Smooth muscle cell of the coronary artery (primary cell): Measurements from ENCODE around the gene RNF41. TPM values are rescaled to one million over a fixed set of nuclear protein-coding genes. Genes with fewer than 3 reads are reported as not detected.

Experiments
- total RNA-seq: library from RNA; depleted of rRNA; stranded (reverse); fragments of >200 nt; gene quantifications from 2 replicates; pipeline ENCODE4 v1.2.3, GENCODE V29; 2014; ENCODE audit warnings: low replicate concordance

RNF41 gene
- total RNA-seq = 174 and 323 TPM in 2 replicates

DNA sequence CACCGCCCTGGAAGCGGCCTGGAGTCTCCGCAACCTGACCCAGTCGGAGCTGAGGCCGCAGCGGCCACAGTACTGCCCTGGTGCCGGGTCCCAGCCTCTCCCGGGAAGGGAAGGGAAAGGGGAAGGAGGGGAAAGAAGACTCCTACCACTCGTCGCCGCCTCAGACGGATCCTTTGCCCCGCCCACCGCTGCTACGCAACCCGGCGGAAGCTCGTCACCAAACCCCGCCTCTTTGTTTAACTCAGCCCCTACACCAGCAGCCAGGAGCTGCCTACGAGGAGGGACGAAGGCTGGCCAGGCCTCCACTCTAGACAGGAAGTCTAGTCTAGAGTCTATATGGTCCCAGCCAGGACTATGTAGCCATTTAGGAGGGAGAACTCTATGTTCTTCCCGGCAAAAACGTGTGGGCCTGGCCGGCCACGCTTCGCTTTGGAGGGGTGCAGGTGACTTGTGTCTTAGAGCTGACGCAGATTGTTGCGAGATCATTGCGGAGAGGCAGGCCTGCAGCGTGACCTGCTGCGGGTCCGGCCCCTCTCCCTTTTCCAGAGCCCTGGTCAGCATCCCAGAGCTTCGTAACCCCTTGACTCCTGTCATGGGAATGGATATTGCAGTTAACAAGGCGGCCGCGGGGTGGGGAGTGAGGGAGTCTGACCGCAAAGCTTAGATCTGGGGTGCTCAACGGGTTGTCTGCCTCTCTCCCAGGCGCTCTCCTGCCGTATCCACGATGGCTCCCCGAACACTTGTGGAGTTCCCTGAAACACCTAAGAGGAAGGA lies at the start of gene RNF41:
TSS of gene RNF41 (minus strand) at position 166 of the 774 bp plus-strand sequence. CDS start 7,875 bp downstream, outside the sequence.

DNA sequence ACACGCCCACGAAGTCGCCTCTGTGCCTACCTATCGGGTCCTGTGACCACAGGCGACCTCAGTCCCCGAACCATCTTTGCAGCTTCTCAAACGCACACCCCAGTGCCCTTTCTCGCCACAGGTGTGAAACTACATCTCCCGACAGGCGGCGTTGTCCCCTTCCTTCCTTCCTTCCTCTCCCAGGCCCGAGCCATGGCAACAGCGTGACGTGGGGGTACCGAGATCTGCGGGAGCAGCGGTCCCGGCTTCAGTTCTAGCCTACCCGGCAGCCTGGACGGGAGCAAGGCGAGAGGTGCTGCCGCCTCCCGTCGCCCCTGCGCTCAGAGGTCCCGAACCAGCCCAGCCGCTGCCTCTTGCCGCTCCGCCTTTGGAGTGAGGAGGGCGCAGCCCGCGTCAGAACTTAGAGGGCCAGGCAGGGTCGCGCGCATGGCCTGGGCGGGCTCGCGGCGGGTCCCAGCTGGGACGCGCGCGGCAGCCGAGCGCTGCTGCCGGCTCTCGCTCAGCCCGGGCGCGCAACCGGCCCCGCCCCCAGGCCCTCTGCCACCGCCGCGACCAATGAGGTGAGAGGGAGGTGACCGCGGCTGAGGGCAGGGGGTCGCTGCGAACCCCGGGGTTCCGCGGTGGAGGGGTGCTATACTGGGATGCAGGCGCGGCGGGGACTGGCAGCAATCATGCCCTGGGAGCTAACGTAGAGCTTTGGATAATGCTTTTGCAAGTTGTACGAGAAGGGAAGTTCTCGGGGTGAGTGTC lies 45.1 kb upstream of the RNF41 start, which contains the start of gene COQ10A:
TSS of gene COQ10A (plus strand) at position 250 of the 750 bp plus-strand sequence. CDS start at position 427, 177 bp downstream.

DNA sequence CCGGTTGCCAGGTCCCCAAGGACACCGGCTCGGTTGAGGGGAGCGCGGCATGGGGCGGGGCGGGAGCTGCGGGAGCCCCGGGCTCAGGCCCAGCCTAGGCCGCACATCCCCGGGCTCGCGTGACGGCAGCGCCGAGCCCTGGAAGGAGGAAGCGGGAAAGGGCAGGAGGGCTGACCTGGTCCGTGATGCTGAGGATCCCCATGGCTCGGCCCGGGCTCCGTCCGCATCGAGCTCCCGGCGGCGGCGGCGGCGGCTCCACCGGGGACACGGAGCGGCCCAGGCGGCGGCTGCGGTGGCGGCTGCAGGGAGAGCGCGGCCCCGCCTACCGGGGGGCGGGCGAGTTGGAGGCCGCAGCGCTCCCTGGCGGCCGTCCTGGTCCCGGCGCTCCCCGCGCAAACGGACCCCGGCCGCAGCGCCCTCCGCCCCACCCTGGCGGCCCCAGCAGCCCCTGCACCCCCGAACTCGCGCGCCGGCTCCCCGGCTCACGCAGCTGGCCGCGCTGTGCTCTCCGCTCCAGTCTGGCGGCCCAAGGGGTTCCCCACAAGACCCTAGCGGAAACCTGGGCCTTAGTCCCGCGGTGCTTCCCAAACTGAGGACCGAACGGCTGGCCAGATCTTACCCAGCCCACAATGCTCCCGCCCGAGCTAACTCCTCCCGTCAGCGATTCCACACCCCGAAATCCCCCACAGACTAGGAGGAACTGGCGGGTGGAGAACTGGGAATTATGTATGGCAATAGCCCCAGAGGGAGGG lies 36.5 kb upstream of the RNF41 start, which contains the start of gene ANKRD52:
TSS of gene ANKRD52 (minus strand) at position 317 of the 752 bp plus-strand sequence. CDS start at position 202, 115 bp downstream.

DNA sequence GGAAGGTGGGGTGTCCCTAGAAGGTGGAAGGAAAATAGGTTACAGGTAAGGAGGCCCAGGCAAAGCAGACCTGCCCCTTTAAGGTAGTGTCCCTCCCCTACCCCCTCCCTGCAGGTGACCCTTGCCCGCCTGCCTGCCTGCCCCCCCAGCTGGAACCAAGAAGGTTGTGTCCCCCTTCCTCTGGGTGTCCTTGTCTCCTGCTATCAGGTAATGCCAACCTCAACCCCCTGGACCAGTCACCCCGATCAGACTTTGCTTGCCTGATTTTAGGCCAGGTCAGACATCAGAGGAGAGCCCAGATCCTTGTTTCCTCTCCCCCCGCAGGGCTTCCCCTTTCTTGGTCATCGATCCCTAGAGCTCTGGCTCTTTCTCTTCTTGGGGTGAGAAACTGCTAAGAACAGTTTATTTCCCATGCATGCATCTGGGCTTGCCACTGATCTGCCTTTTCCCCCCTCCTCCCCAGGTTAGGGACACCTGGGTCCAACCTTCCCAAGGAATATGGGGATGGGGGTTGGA lies 8.3 kb upstream of the RNF41 start, which contains the start of gene SLC39A5:
TSS of gene SLC39A5 (plus strand) at position 136 of the 516 bp plus-strand sequence. CDS start 1,224 bp downstream, outside the sequence.

DNA sequence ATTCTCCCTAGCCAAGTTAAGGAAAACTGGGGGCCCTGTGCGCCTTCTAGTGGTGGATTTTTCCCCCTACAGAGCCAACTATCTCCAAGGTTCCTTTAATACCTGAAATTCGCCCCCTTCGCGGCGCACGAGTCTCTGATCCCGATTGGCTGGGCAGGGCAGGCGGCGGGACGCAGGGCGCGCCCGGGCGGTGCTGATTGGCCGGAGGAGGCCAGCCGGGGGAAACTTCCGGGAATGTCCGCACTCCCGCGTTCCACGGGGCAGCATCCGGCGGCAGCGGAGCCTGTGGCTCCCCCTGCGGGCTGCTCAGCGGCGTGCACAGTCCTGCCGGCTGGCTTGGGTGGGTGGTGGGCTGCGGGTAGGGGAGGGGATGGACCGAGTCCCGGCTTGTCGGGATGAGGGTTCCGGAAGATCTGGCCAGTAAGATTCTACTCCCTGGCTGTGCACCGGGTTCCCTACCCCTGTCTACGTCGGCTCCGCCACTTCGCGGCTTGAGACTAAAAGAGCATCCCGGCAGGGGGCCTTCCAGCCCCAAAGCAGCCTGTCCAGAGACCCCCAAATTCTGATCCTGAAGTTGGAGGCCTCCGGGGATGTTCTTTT lies 2.5 kb upstream of the RNF41 start, which contains the start of gene NABP2:
TSS of gene NABP2 (plus strand) at position 241 of the 600 bp plus-strand sequence. CDS start 515 bp downstream, outside the sequence.

DNA sequence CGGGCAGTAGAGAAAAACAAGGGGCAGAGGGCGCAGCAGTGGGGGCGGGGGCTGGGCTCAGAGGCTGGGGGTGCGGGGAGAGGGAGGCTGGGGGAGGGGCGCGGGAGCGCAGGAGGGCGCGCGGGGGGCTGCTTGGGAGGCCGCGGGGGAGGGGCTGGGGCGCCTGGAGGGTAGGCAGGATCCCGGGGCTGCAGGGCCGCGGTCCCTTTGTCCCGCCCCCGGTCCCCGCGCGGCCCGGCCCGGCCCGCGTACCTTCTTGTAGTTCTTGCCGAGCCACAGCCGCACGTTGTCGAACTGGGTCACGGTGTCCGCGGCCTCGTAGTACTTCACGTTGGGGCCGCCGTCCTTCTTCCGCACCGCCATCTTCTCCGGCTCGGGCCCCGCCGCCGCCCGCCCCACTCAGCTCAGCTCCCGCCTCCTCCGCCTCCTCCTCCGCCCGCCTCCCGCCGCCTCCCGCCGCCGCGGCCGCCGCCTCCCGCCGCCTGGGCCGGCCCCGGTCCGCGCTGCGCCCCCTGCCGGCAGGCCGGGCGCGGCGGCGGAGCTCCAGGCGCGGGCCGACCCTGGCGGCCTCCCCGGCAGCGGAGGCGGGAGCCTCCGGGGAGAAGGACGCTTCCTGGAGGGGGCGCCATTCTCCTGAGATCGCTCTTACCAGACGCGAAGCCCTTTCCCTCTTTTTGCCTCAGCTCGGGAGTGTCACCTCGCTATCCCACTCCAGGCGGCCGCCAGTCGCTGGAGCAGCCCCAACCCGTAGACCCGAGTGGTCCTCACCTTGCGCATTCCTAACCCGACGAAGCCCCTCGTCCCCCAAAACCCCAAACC lies 32.4 kb downstream of the RNF41 start, which contains the start of gene SMARCC2:
TSS of gene SMARCC2 (minus strand) at position 385 of the 819 bp plus-strand sequence. CDS start at position 363, 22 bp downstream.

DNA sequence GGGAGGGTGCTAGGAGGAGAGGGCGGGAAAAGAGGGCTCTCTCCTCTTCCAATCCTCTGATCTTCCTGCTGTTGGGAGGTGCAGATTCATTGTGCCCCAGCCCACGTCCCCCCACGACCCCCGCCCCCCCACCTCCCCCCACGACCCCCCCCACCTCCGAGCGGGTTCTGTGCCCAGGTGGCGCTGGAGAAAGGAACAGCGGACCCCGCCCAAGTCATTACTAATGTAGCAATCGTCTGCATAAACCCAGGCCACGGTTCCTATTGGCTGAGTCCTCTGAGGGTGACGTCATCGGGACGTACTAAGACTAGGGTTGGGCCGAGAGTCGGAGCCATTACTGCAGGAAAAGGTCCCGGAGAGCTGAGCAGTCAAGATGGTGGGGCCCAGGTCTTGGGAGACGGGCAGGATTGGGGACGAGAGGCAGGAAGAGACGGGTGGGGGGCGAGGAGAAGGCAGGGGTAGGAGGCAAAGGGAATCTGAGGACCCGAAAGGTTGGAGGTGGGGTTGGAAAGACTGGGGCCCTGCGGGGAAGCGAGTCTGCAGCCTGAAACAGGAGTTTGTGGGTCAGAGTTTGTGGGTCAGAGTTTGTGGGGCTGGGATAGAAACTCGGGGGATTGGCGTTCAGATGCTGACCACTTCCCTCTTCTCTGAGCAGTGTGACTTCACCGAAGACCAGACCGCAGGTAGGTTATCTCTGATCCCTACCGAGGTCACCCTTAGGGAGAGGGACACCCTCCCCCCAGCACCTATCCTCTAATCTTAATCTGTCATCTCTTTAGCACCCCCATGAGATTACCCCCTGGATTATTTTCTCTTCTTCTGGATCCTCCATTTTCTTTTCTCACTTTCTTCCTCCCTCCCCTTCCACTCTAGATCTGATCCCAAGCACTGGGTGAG lies 63.4 kb downstream of the RNF41 start, which contains the start of gene MYL6:
TSS of gene MYL6 (plus strand) at position 331 of the 897 bp plus-strand sequence. CDS start at position 374, 43 bp downstream.

Other genes with a start within 250 kb of the RNF41 start
- gene RAB5B, start 247.8 kb downstream of the RNF41 start, total RNA-seq = 35.0 and 40.1 TPM in 2 replicates
- 8.3 and 11.9 TPM in 2 replicates for gene SUOX, start 224.6 kb downstream of the RNF41 start, total RNA-seq
- gene IKZF4, start 200.9 kb downstream of the RNF41 start, total RNA-seq = 0.35 and 0.83 TPM in 2 replicates
- 28.5 and 116 TPM in 2 replicates for gene RPS26, start 180.0 kb downstream of the RNF41 start, total RNA-seq
- 0.53 and 0.70 TPM in 2 replicates for gene ERBB3, start 141.8 kb downstream of the RNF41 start, total RNA-seq
- 132 and 135 TPM in 2 replicates for gene PA2G4, start 117.4 kb downstream of the RNF41 start, total RNA-seq
- 4,087 and 6,384 TPM in 2 replicates for gene RPL41, start 105.3 kb downstream of the RNF41 start, total RNA-seq
- gene ZC3H10, start 103.7 kb downstream of the RNF41 start, total RNA-seq = 4.7 and 5.7 TPM in 2 replicates
- gene ESYT1, start 93.7 kb downstream of the RNF41 start, total RNA-seq = 173 and 204 TPM in 2 replicates
- gene MYL6B, start 69.3 kb downstream of the RNF41 start, total RNA-seq = 104 and 107 TPM in 2 replicates
- 3,250 and 5,170 TPM in 2 replicates for gene MYL6, start 63.6 kb downstream of the RNF41 start, total RNA-seq
- gene SMARCC2, start 32.4 kb downstream of the RNF41 start, total RNA-seq = 38.8 and 54.9 TPM in 2 replicates
- gene NABP2, start 2.4 kb upstream of the RNF41 start, total RNA-seq = 24.2 and 33.1 TPM in 2 replicates
- not detected in 2 replicates for gene SLC39A5, start 8.1 kb upstream of the RNF41 start, total RNA-seq
- gene ANKRD52, start 36.5 kb upstream of the RNF41 start, total RNA-seq = 17.0 and 17.1 TPM in 2 replicates
- gene COQ10A, start 45.0 kb upstream of the RNF41 start, total RNA-seq = 5.9 and 6.9 TPM in 2 replicates
- 44.8 and 81.3 TPM in 2 replicates for gene CS, start 78.4 kb upstream of the RNF41 start, total RNA-seq
- gene CNPY2, start 94.1 kb upstream of the RNF41 start, total RNA-seq = 74.3 and 113 TPM in 2 replicates
- gene PAN2, start 112.1 kb upstream of the RNF41 start, total RNA-seq = 15.5 and 22.7 TPM in 2 replicates
- not detected in 2 replicates for gene IL23A, start 117.0 kb upstream of the RNF41 start, total RNA-seq
- gene STAT2, start 138.2 kb upstream of the RNF41 start, total RNA-seq = 164 and 272 TPM in 2 replicates
- gene APOF, start 140.9 kb upstream of the RNF41 start, total RNA-seq = not detected in 2 replicates
- gene TIMELESS, start 227.5 kb upstream of the RNF41 start, total RNA-seq = 3.7 and 5.4 TPM in 2 replicates
- not detected in 2 replicates for gene MIP, start 232.7 kb upstream of the RNF41 start, total RNA-seq
- 1.1 and 1.2 TPM in 2 replicates for gene SPRYD4, start 246.7 kb upstream of the RNF41 start, total RNA-seq